ENCODE results near the gene CGGBP1.

The CGGBP1 gene

GRCh38 chr3:88058581-88059379 lies at the start of gene CGGBP1, which contains the start of gene ZNF654:
Gene CGGBP1 (minus strand): TSS chr3:88059005. CDS start chr3:88055976, 3,029 bp downstream.
Gene ZNF654 (plus strand): TSS chr3:88059255. CDS start chr3:88059320, 65 bp downstream.
- CTCF ChIA-PET, result interaction anchor here (0.7 to 1.4 kb wide), 4 partner anchors 27 to 89 kb away, joined by 3 read pairs; no protein-coding TSS in a partner anchor
- H3K27ac Mint-ChIP-seq, result peak within 1 kb of the TSS; percentile 97
- peak; percentile 99 for DNase-seq
- peak within 1 kb of the TSS; percentile 90 for H3K4me3 Mint-ChIP-seq
- H3K36me3 Mint-ChIP-seq, result peaks cover 43% of the 10 kb centered on the region
- H3K27me3 Mint-ChIP-seq, result no peaks in the 10 kb centered on the region
- no peaks in the 10 kb centered on the region for H3K9me3 Mint-ChIP-seq
- peaks cover 46% of the 10 kb centered on the region for H3K4me1 Mint-ChIP-seq

GRCh38 chr3:88105325-88105724 lies 46.5 kb upstream of the CGGBP1 start:
- H3K36me3 Mint-ChIP-seq, result peaks cover 24% of the 10 kb centered on the region
- no peaks in the 10 kb centered on the region for H3K27me3 Mint-ChIP-seq
- no peak overlapping the region for H3K4me3 Mint-ChIP-seq
- H3K4me1 Mint-ChIP-seq, result peaks cover 7% of the 10 kb centered on the region
- no peak for DNase-seq
- H3K9me3 Mint-ChIP-seq, result no peaks in the 10 kb centered on the region
- CTCF ChIA-PET, result no interaction called here
- no peak overlapping the region for H3K27ac Mint-ChIP-seq

- Mint-ChIP-seq H3K27me3 (no peaks in the 10 kb centered on the region), H3K4me3 (no peak overlapping the region), H3K9me3 (peaks cover 16% of the 10 kb centered on the region), H3K36me3 (peaks cover 51% of the 10 kb centered on the region), H3K4me1 (peaks cover 10% of the 10 kb centered on the region), H3K27ac (no peak overlapping the region)
- CTCF ChIA-PET, result interaction anchor here (0.8 kb wide), 1 partner anchor 12 kb away, joined by 3 read pairs; no protein-coding TSS in a partner anchor
- no peak for DNase-seq
Observed at GRCh38 chr3:88101142-88101541, 42.3 kb upstream of the CGGBP1 start.

- peaks cover 4% of the 10 kb centered on the region for H3K4me1 Mint-ChIP-seq
- H3K9me3 Mint-ChIP-seq, result peaks cover 18% of the 10 kb centered on the region
- DNase-seq, result no peak
- no peak overlapping the region for H3K4me3 Mint-ChIP-seq
- CTCF ChIA-PET, result interaction anchor here (1.0 kb wide), 1 partner anchor 20 kb away, joined by 3 read pairs; no protein-coding TSS in a partner anchor
- no peak overlapping the region for H3K27ac Mint-ChIP-seq
- H3K36me3 Mint-ChIP-seq, result peaks cover 61% of the 10 kb centered on the region
- H3K27me3 Mint-ChIP-seq, result no peaks in the 10 kb centered on the region
Observed at GRCh38 chr3:88093266-88093665, 34.5 kb upstream of the CGGBP1 start.

GRCh38 chr3:88092270-88092669 lies 33.5 kb upstream of the CGGBP1 start:
- Mint-ChIP-seq H3K36me3 (peaks cover 55% of the 10 kb centered on the region), H3K27ac (no peak overlapping the region), H3K27me3 (no peaks in the 10 kb centered on the region), H3K9me3 (peaks cover 9% of the 10 kb centered on the region), H3K4me3 (no peak overlapping the region), H3K4me1 (peaks cover 4% of the 10 kb centered on the region)
- CTCF ChIA-PET, result no interaction called here
- no peak for DNase-seq

GRCh38 chr3:88090681-88091080 lies 31.9 kb upstream of the CGGBP1 start:
- Mint-ChIP-seq H3K36me3 (peaks cover 50% of the 10 kb centered on the region), H3K9me3 (peaks cover 4% of the 10 kb centered on the region), H3K27me3 (no peaks in the 10 kb centered on the region), H3K4me1 (no peaks in the 10 kb centered on the region), H3K4me3 (no peak overlapping the region), H3K27ac (no peak overlapping the region)
- CTCF ChIA-PET, result interaction anchor here (2.1 kb wide), 1 partner anchor 23 kb away, joined by 6 read pairs; no protein-coding TSS in a partner anchor
- DNase-seq, result no peak

- CTCF ChIA-PET, result interaction anchor here (0.8 kb wide), 1 partner anchor 29 kb away, joined by 3 read pairs; no protein-coding TSS in a partner anchor
- Mint-ChIP-seq H3K27me3 (no peaks in the 10 kb centered on the region), H3K4me1 (no peaks in the 10 kb centered on the region), H3K9me3 (no peaks in the 10 kb centered on the region), H3K36me3 (peaks cover 26% of the 10 kb centered on the region), H3K4me3 (no peak overlapping the region), H3K27ac (no peak overlapping the region)
- DNase-seq, result no peak
Observed at GRCh38 chr3:88084097-88084501, 25.3 kb upstream of the CGGBP1 start.

- Mint-ChIP-seq H3K4me1 (peaks cover 3% of the 10 kb centered on the region), H3K27me3 (no peaks in the 10 kb centered on the region), H3K36me3 (peaks cover 31% of the 10 kb centered on the region), H3K9me3 (no peaks in the 10 kb centered on the region), H3K27ac (no peak overlapping the region), H3K4me3 (no peak overlapping the region)
- DNase-seq, result no peak
- CTCF ChIA-PET, result interaction anchor here (0.6 kb wide), 1 partner anchor 62 kb away, joined by 3 read pairs; no protein-coding TSS in a partner anchor
Observed at GRCh38 chr3:88082854-88083253, 24.0 kb upstream of the CGGBP1 start.

- H3K27me3 Mint-ChIP-seq, result no peaks in the 10 kb centered on the region
- no peak overlapping the region for H3K27ac Mint-ChIP-seq
- H3K4me3 Mint-ChIP-seq, result no peak overlapping the region
- CTCF ChIA-PET, result no interaction called here
- H3K4me1 Mint-ChIP-seq, result peaks cover 8% of the 10 kb centered on the region
- H3K9me3 Mint-ChIP-seq, result no peaks in the 10 kb centered on the region
- no peak for DNase-seq
- H3K36me3 Mint-ChIP-seq, result peaks cover 28% of the 10 kb centered on the region
Observed at GRCh38 chr3:88078932-88079331, 20.1 kb upstream of the CGGBP1 start.

- Mint-ChIP-seq H3K4me3 (no peak overlapping the region), H3K4me1 (peaks cover 8% of the 10 kb centered on the region), H3K27ac (no peak overlapping the region), H3K36me3 (peaks cover 36% of the 10 kb centered on the region), H3K9me3 (peaks cover 4% of the 10 kb centered on the region), H3K27me3 (no peaks in the 10 kb centered on the region)
- no peak for DNase-seq
- CTCF ChIA-PET, result no interaction called here
Observed at GRCh38 chr3:88076712-88077111, 17.9 kb upstream of the CGGBP1 start.

GRCh38 chr3:88075497-88075896 lies 16.7 kb upstream of the CGGBP1 start:
- no peak overlapping the region for H3K27ac Mint-ChIP-seq
- peaks cover 8% of the 10 kb centered on the region for H3K4me1 Mint-ChIP-seq
- CTCF ChIA-PET, result interaction anchor here (1.1 kb wide), 1 partner anchor 12 kb away, joined by 4 read pairs; no protein-coding TSS in a partner anchor
- H3K9me3 Mint-ChIP-seq, result peaks cover 10% of the 10 kb centered on the region
- no peaks in the 10 kb centered on the region for H3K27me3 Mint-ChIP-seq
- no peak for DNase-seq
- H3K4me3 Mint-ChIP-seq, result no peak overlapping the region
- H3K36me3 Mint-ChIP-seq, result peaks cover 37% of the 10 kb centered on the region

- Mint-ChIP-seq H3K27ac (no peak overlapping the region), H3K4me3 (no peak overlapping the region), H3K36me3 (peaks cover 39% of the 10 kb centered on the region), H3K27me3 (no peaks in the 10 kb centered on the region), H3K4me1 (peaks cover 8% of the 10 kb centered on the region), H3K9me3 (peaks cover 10% of the 10 kb centered on the region)
- no peak for DNase-seq
- CTCF ChIA-PET, result interaction anchor here (1.1 kb wide), 1 partner anchor 11 kb away, joined by 4 read pairs; no protein-coding TSS in a partner anchor
Observed at GRCh38 chr3:88075072-88075471, 16.3 kb upstream of the CGGBP1 start.

- Mint-ChIP-seq H3K27ac (no peak overlapping the region), H3K27me3 (no peaks in the 10 kb centered on the region), H3K4me3 (peak overlapping the region; percentile 19), H3K36me3 (peaks cover 30% of the 10 kb centered on the region), H3K9me3 (no peaks in the 10 kb centered on the region), H3K4me1 (peaks cover 41% of the 10 kb centered on the region)
- CTCF ChIA-PET, result interaction anchor here (1.5 kb wide), 1 partner anchor 51 kb away, joined by 5 read pairs; no protein-coding TSS in a partner anchor
- DNase-seq, result no peak
Observed at GRCh38 chr3:88061746-88062145, 2.9 kb upstream of the CGGBP1 start.

- Mint-ChIP-seq H3K27ac (peak overlapping the region; percentile 97), H3K9me3 (no peaks in the 10 kb centered on the region), H3K36me3 (peaks cover 44% of the 10 kb centered on the region), H3K4me3 (peak overlapping the region; percentile 90), H3K27me3 (no peaks in the 10 kb centered on the region), H3K4me1 (peaks cover 53% of the 10 kb centered on the region)
- no peak for DNase-seq
- CTCF ChIA-PET, result interaction anchor here (1.0 to 1.4 kb wide), 2 partner anchors 54 kb away, joined by 3 read pairs; no protein-coding TSS in a partner anchor
Observed at GRCh38 chr3:88059380-88060170, 770 bp upstream of the CGGBP1 start.
